H9 (cell line): ENCODE measurements around the gene MARF1. TPM values are rescaled to one million over a fixed set of nuclear protein-coding genes. Genes with fewer than 3 reads are reported as not detected.

Source experiments
- DNase-seq: peaks from one replicate; pipeline ENCODE4 v3.0.0-alpha.2; 2017
- H2AFZ ChIP-seq: one replicate; pipeline ENCODE4 v1.6.1; 2013; ENCODE audit warnings: mild to moderate bottlenecking, low read length, control low read depth, moderate library complexity
- H2AK5ac ChIP-seq: 2 replicates; pipeline ENCODE4 v1.6.1; 2013; ENCODE audit warnings: low read length, control low read depth, mixed read lengths; ENCODE audit not compliant: insufficient read length
- H2BK120ac ChIP-seq: one replicate; pipeline ENCODE4 v1.6.1; 2013; ENCODE audit warnings: low read depth, mild to moderate bottlenecking, low read length, control low read depth, inconsistent platforms; ENCODE audit not compliant: poor library complexity, severe bottlenecking
- H2BK12ac ChIP-seq: 2 replicates; pipeline ENCODE4 v1.6.1; 2013; ENCODE audit warnings: low read length, control low read depth, mixed read lengths, low read depth; ENCODE audit not compliant: insufficient read length
- H2BK15ac ChIP-seq: 2 replicates; pipeline ENCODE4 v1.6.1; 2013; ENCODE audit warnings: low read depth, low read length, control low read depth
- H2BK20ac ChIP-seq: one replicate; pipeline ENCODE4 v1.6.1; 2013; ENCODE audit warnings: low read depth, mild to moderate bottlenecking, low read length, control low read depth, inconsistent platforms; ENCODE audit not compliant: poor library complexity, severe bottlenecking
- H2BK5ac ChIP-seq: 2 replicates; pipeline ENCODE4 v1.6.1; 2013; ENCODE audit warnings: low read length, control low read depth, mixed read lengths; ENCODE audit not compliant: insufficient read length
- H3K14ac ChIP-seq: 2 replicates; pipeline ENCODE4 v1.6.1; 2013; ENCODE audit warnings: low read length, control low read depth; ENCODE audit not compliant: insufficient read depth
- H3K18ac ChIP-seq: 2 replicates; pipeline ENCODE4 v1.6.1; 2013; ENCODE audit warnings: low read depth, mild to moderate bottlenecking, mixed read lengths, low read length, control low read depth; ENCODE audit not compliant: insufficient read length
- H3K23ac ChIP-seq: 2 replicates; pipeline ENCODE4 v1.6.1; 2013; ENCODE audit warnings: low read length, control low read depth, mixed read lengths, low read depth; ENCODE audit not compliant: insufficient read length
- H3K23me2 ChIP-seq: 2 replicates; pipeline ENCODE4 v1.6.1; 2013; ENCODE audit warnings: low read depth, mild to moderate bottlenecking, mixed read lengths, low read length, control low read depth; ENCODE audit not compliant: insufficient read length, poor library complexity, severe bottlenecking
- H3K27ac ChIP-seq: 2 replicates; pipeline ENCODE4 v1.5.1; 2013; ENCODE audit warnings: low read length, control low read depth, mixed read lengths, low read depth; ENCODE audit not compliant: insufficient read length
- H3K27me3 ChIP-seq: 2 replicates; pipeline ENCODE4 v1.6.1; 2013; ENCODE audit warnings: low read length, control low read depth, inconsistent platforms; ENCODE audit not compliant: insufficient read depth
- H3K4ac ChIP-seq: 2 replicates; pipeline ENCODE4 v1.6.1; 2013; ENCODE audit warnings: low read depth, mild to moderate bottlenecking, control low read depth, inconsistent platforms, low read length, moderate library complexity
- H3K4me1 ChIP-seq: 2 replicates; pipeline ENCODE4 v1.6.1; 2013; ENCODE audit warnings: low read length, control low read depth, inconsistent platforms; ENCODE audit not compliant: insufficient read depth
- H3K4me2 ChIP-seq: 2 replicates; pipeline ENCODE4 v1.6.1; 2013; ENCODE audit warnings: low read length, control low read depth, mixed read lengths; ENCODE audit not compliant: insufficient read length, insufficient read depth
- H3K56ac ChIP-seq: 2 replicates; pipeline ENCODE4 v1.6.1; 2013; ENCODE audit warnings: low read depth, mild to moderate bottlenecking, mixed read lengths, low read length, control low read depth; ENCODE audit not compliant: insufficient read length
- H3K79me1 ChIP-seq: 2 replicates; pipeline ENCODE4 v1.6.1; 2013; ENCODE audit warnings: low read depth, mild to moderate bottlenecking, moderate library complexity, low read length, control low read depth, inconsistent platforms; ENCODE audit not compliant: insufficient read depth, poor library complexity, severe bottlenecking
- H3K79me2 ChIP-seq: 2 replicates; pipeline ENCODE4 v1.6.1; 2013; ENCODE audit warnings: low read length, control low read depth, inconsistent platforms; ENCODE audit not compliant: insufficient read depth
- H3K9ac ChIP-seq: 2 replicates; pipeline ENCODE4 v1.6.1; 2013; ENCODE audit warnings: low read length, control low read depth, mixed read lengths; ENCODE audit not compliant: insufficient read length; ENCODE audit errors: extremely low read depth
- H3K9me3 ChIP-seq: one replicate; pipeline ENCODE4 v1.6.1; 2013; ENCODE audit warnings: low read depth, low read length, inconsistent platforms; ENCODE audit not compliant: control insufficient read depth
- H3T11ph ChIP-seq: one replicate; pipeline ENCODE4 v1.6.1; 2013; ENCODE audit warnings: mild to moderate bottlenecking, low read length, control low read depth, inconsistent platforms
- H4K20me1 ChIP-seq: one replicate; pipeline ENCODE4 v1.6.1; 2013; ENCODE audit not compliant: control insufficient read depth, insufficient read length, insufficient read depth
- H4K5ac ChIP-seq: 2 replicates; pipeline ENCODE4 v1.6.1; 2013; ENCODE audit warnings: low read depth, mild to moderate bottlenecking, mixed read lengths, low read length, control low read depth; ENCODE audit not compliant: insufficient read length
- H4K8ac ChIP-seq: replicated peaks from 2 replicates; pipeline ENCODE4 v1.6.1; 2013; ENCODE audit warnings: low read length, control low read depth, mixed read lengths, low read depth; ENCODE audit not compliant: insufficient read length
- H4K91ac ChIP-seq: 2 replicates; pipeline ENCODE4 v1.6.1; 2013; ENCODE audit warnings: low read depth, mild to moderate bottlenecking, moderate library complexity, mixed read lengths, low read length, control low read depth; ENCODE audit not compliant: insufficient read length
- H3K27ac Mint-ChIP-seq, 3 experiments: 2 replicates in 2 of 3; 3 replicates in 1 of 3; pipeline ENCODE4 v1.8.0; 2020 to 2021; ENCODE audit warnings: mixed read lengths in 3 of 3, mild to moderate bottlenecking in 1 of 3, moderate library complexity in 1 of 3
- H3K27me3 Mint-ChIP-seq: 2 replicates; pipeline ENCODE4 v1.8.0; 2021; ENCODE audit warnings: low read depth, mild to moderate bottlenecking, moderate library complexity, mixed read lengths
- H3K36me3 Mint-ChIP-seq, 3 experiments: 2 replicates in 2 of 3; 3 replicates in 1 of 3; pipeline ENCODE4 v1.8.0; 2020 to 2021; ENCODE audit warnings: low read depth in 3 of 3, mixed read lengths in 3 of 3; ENCODE audit not compliant: insufficient read depth in 1 of 3
- H3K4me1 Mint-ChIP-seq, 2 experiments: 2 replicates each; pipeline ENCODE4 v1.8.0; 2020; ENCODE audit warnings: mixed read lengths in 2 of 2
- H3K4me3 Mint-ChIP-seq, 2 experiments: 2 replicates in 1 of 2; 3 replicates in 1 of 2; pipeline ENCODE4 v1.8.0; 2020 to 2021; ENCODE audit warnings: mild to moderate bottlenecking in 2 of 2, mixed read lengths in 2 of 2, moderate library complexity in 1 of 2
- H3K9me3 Mint-ChIP-seq, 2 experiments: 2 replicates in 1 of 2; 3 replicates in 1 of 2; pipeline ENCODE4 v1.8.0; 2020; ENCODE audit warnings: mild to moderate bottlenecking in 2 of 2, mixed read lengths in 2 of 2, moderate library complexity in 1 of 2
- CTCF ChIP-seq: fragments of 200-600 bp; sonication (generic); conservative IDR thresholded peaks from 3 replicates; pipeline ENCODE4 v1.8.0; 2021; ENCODE audit warnings: antibody characterized with exemption, mild to moderate bottlenecking
- WGBS: extraction: QIAGEN DNeasy Blood & Tissue Kit; methylation state at CpG from one replicate; pipeline ENCODE4 v1.1.7; 2013; ENCODE audit warnings: missing lambda C conversion rate, low lambda C conversion rate, mixed read lengths; ENCODE audit not compliant: insufficient read length; ENCODE audit errors: extremely low coverage; 5-methylcytosine and 5-hydroxymethylcytosine counted together
- total RNA-seq: library from RNA; stranded (reverse); gene quantifications from 2 replicates; pipeline ENCODE4 v1.2.1, GENCODE V29; 2021

MARF1 gene
- total RNA-seq, 1 experiment from 2014 or later, result 23.3 TPM

GRCh38 chr16:15605839-15606517, 37.0 kb downstream of the MARF1 start:
- Histone ChIP-seq H3K4me1 (no peaks in the 10 kb centered on the region), H3K79me1 (no peaks in the 10 kb centered on the region), H3T11ph (no peak overlapping the region), H3K4me2 (no peak overlapping the region), H4K5ac (no peak overlapping the region), H3K9ac (no peak overlapping the region), H3K4ac (no peak overlapping the region), H3K9me3 (no peaks in the 10 kb centered on the region), H4K20me1 (no peaks in the 10 kb centered on the region), H2AK5ac (no peak overlapping the region), H2BK20ac (no peak overlapping the region), H2BK12ac (no peak overlapping the region), H2BK5ac (no peak overlapping the region), H4K91ac (no peak overlapping the region), H3K56ac (no peak overlapping the region), H2BK120ac (no peak overlapping the region), H3K79me2 (no peaks in the 10 kb centered on the region), H2BK15ac (no peak overlapping the region), H3K23ac (no peak overlapping the region), H3K27me3 (no peaks in the 10 kb centered on the region), H4K8ac (no peak overlapping the region), H2AFZ (no peak overlapping the region), H3K18ac (no peak overlapping the region), H3K27ac (no peak overlapping the region), H3K14ac (no peak overlapping the region), H3K23me2 (no peaks in the 10 kb centered on the region)
- Mint-ChIP-seq H3K27ac (peak overlapping the region in 2 of 3 experiments; percentile 24 to 41; a peak in 4 of 7 replicates), H3K27me3 (no peaks in the 10 kb centered on the region), H3K4me3 (no peak overlapping the region), H3K9me3 (no peaks in the 10 kb centered on the region), H3K4me1 (peaks cover 10 to 18% of the 10 kb centered on the region in 2 experiments), H3K36me3 (peaks cover 21 to 80% (median 54%) of the 10 kb centered on the region in 3 experiments; a peak in 6 of 7 replicates)
- no peak for TF ChIP-seq CTCF
- no CpG with 5 or more reads among the region's 13 CpGs for WGBS
- no peak for DNase-seq
